AG10803 (cell line): ENCODE measurements around the gene THOP1.
"Not testable (repeated sequence)": the region's sequence is repeated elsewhere in the genome, so short reads cannot be mapped to it uniquely, and the experiment has no call there.

ENCODE experiments used
- DNase-seq: peaks from one replicate; pipeline ENCODE4 v3.0.0; 2010; ENCODE audit warnings: low read depth
- H3K4me3 ChIP-seq: 2 replicates; pipeline ENCODE4 v1.5.1; 2011; ENCODE audit warnings: mild to moderate bottlenecking, low read length, control low read depth
- TF ChIP-seq, protein P1 (sequence below): conservative IDR thresholded peaks from 2 replicates; pipeline ENCODE4 v1.5.1; 2011; ENCODE audit warnings: mild to moderate bottlenecking, low read length, control low read depth, inconsistent platforms

Gene THOP1

DNA sequence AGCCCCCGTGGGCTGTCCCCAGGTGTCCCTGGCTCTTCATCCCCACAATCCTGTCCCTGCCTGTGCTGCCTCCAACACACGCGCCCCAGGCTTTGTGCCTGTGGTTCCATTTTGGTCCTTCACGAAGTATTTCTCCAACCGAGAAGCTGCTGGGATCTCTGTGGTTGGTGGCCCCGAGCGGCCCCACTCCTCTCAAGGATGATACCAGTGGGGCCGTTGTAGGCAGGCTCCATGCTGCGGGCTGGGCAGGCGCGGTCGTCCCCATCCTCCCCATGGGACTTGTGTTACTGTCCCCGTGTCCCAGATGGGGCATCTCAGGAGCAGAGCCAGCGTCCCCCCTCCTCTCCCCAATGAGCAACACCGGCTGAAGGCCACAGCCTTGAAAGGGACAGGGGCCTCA, 30.6 kb downstream of the THOP1 start:
- TF ChIP-seq, protein P1, sequence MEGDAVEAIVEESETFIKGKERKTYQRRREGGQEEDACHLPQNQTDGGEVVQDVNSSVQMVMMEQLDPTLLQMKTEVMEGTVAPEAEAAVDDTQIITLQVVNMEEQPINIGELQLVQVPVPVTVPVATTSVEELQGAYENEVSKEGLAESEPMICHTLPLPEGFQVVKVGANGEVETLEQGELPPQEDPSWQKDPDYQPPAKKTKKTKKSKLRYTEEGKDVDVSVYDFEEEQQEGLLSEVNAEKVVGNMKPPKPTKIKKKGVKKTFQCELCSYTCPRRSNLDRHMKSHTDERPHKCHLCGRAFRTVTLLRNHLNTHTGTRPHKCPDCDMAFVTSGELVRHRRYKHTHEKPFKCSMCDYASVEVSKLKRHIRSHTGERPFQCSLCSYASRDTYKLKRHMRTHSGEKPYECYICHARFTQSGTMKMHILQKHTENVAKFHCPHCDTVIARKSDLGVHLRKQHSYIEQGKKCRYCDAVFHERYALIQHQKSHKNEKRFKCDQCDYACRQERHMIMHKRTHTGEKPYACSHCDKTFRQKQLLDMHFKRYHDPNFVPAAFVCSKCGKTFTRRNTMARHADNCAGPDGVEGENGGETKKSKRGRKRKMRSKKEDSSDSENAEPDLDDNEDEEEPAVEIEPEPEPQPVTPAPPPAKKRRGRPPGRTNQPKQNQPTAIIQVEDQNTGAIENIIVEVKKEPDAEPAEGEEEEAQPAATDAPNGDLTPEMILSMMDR, result no peak
- no peak for DNase-seq
- H3K4me3 ChIP-seq, result no peak overlapping the region

DNA sequence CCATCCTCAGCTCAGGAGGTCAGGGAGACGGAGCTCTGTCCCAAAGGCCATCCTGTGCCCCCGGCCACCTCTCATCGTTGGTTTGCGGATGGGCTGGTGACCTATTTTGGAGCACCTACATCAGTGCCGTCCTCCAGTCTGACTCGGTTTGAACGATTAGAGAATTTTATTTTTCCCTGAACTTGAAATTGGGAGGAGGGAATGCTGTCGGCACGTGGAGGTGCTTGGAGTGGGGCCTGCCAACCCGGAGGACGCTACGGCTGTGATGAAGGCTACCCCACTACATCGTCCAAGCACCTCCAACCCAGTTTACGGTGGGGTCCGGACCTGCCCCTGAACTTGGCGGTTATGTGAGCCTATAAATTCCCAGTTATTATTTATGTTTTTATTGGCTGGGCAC, 31.3 kb downstream of the THOP1 start:
- TF ChIP-seq, protein P1, result no peak

DNA sequence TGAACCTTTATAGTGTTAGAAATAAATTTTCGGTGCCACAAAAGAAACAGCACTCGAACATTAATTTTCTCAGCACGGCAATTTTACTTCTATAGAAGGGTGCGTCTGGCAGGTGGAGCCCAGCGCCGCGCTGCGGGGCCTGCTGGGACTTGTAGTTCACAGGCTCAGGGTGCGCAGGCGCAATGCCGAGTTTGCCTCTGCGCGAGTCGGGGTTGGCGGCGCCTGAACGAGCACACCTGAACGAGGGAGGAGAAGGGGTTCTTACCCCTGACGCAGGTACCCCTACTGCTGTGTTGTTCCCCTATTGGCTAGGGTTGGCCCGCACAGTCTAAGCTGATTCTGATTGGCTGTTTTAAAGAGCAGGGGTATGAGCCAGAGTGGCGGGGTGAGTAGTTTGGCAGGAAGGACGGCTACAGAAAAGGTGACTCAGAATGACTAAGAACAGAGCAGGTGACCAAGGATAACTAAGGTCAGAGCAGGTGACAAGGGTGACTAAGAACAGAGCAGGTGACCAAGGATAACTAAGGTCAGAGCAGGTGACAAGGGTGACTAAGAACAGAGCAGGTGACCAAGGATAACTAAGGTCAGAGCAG, 32.0 kb downstream of the THOP1 start:
- DNase-seq, H3K4me3 ChIP-seq: not testable (repeated sequence)

More for the DNA sequence above, 31.3 kb downstream of the THOP1 start:
- H3K4me3 ChIP-seq, result no peak overlapping the region
- DNase-seq, result no peak

DNA sequence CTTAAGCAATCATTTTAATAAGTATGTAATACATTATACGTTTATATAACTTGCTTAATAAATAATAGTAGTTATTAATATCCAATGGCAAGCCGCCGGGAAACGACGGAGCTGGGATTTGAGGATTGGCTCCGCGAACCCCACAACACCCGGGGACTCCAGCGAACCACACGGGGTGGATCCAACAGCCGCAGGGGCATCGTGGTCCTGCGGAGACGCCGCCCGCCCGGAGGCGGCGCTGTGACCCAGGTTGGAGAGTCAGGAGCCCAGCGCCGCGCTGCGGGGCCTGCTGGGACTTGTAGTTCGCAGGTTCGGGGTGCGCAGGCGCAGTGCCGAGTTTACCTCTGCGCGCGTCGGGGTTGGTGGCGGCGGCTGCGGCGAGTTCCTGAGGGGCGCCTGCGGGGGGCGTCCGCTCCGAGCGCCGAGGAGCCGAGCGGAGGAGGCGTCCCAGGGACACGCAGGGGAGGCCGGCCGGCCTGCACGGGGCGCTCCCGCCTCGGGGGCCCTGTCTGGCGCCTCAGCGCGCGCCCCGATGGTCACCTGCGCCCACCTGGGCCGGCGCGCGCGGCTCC, 34.3 kb downstream of the THOP1 start, which contains the start of gene ZNF554:
TSS of gene ZNF554 (plus strand) at position 329 of the 572 bp plus-strand sequence. CDS start at position 533, 204 bp downstream.
- TF ChIP-seq, protein P1, result peak; percentile 90
- peak within 1 kb of the TSS; percentile 77 for H3K4me3 ChIP-seq
- peak; percentile 93 for DNase-seq

DNA sequence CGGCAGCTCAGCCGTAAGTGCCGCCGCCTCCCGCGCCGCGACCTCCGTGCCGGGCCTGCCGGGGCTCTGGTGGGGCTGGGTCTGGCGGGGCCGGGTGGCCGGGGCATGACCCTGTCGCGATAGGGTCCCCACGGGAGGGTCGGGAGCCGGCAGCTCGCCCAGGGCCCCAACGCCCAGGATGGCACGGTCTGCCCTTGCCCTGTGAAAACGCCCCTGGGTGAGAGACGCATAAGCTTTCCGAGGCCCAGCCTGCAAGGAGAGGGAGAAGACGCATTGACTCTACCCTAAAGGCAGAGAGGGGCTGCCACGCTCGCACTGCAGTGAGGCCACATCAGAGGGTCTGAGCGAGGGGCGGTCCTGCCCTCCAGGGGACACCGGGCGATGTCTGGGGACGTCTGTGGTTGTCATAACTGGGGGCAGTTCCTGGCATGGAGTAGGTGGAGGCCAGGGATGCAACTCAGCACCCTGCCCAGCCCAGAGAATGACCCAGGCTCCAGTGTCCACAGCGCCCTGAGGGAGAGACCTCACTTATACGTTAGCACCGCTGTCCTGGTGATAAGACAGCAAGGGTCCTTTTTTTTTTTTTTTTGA, 34.9 kb downstream of the THOP1 start:
- TF ChIP-seq, protein P1, result no peak
- DNase-seq, result no peak
- peak overlapping the region; percentile 77 for H3K4me3 ChIP-seq

DNA sequence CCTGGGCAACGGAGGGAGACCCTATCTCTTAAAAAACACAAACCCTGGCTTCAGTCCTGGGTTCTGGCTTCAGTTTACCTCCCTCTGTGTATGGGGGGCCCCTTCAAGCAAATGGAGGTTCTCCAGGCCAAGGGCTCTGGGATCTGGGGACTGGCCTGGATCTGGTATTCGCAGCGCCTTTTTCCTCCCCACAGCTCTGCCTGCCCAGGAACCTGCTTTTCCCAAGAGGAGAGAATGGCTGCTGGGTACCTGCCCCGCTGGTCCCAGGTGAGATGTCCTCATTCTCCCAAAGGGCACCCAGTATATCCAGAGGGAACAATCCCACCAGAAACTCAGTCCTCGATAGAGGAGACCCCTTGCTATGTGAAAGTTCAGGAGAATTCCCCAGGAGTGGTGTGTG, 37.5 kb downstream of the THOP1 start:
- no peak overlapping the region for H3K4me3 ChIP-seq
- no peak for DNase-seq
- TF ChIP-seq, protein P1, result no peak

DNA sequence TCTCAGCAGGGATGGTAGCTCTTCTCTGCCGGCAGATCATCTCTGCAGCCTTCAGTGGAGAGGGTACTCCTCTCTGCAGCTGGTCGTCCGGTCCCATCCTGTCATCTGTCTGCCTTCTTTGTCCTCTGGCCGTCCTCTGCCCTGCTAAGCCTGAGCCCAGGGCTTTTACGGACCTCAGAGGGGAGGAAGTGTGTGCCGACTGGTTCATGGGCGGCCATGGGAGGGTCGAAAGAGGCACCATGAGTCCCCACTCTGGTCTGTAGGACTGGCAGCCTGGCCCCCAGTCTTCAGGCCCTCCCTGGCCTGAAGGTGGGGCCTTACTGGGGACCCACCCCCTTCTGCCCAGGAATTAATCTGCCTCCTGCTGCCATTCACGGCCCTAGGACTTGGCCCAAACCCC, 38.3 kb downstream of the THOP1 start:
- H3K4me3 ChIP-seq, result no peak overlapping the region
- DNase-seq, result no peak
- TF ChIP-seq, protein P1, result no peak
